Myocyte (in vitro differentiated cells): Measurements from ENCODE around the gene GAK. TPM values are rescaled to one million over a fixed set of nuclear protein-coding genes. Genes with fewer than 3 reads are reported as not detected.
"Not testable (repeated sequence)": the region's sequence is repeated elsewhere in the genome, so short reads cannot be mapped to it uniquely, and the experiment has no call there.

ENCODE experiments used
- DNase-seq: peaks from one replicate; pipeline ENCODE4 v3.0.0-alpha.2; 2012; ENCODE audit warnings: low read depth
- total RNA-seq: library from RNA; depleted of rRNA; stranded (reverse); fragments of >200 nt; gene quantifications from 2 replicates; pipeline ENCODE4 v1.2.3, GENCODE V29; 2014

Gene GAK
- total RNA-seq, 1 donor from 2014 or later: 46.1 TPM

GRCh38 chr4:953574-953915, 21.4 kb upstream of the GAK start:
- no peak for DNase-seq

DNA sequence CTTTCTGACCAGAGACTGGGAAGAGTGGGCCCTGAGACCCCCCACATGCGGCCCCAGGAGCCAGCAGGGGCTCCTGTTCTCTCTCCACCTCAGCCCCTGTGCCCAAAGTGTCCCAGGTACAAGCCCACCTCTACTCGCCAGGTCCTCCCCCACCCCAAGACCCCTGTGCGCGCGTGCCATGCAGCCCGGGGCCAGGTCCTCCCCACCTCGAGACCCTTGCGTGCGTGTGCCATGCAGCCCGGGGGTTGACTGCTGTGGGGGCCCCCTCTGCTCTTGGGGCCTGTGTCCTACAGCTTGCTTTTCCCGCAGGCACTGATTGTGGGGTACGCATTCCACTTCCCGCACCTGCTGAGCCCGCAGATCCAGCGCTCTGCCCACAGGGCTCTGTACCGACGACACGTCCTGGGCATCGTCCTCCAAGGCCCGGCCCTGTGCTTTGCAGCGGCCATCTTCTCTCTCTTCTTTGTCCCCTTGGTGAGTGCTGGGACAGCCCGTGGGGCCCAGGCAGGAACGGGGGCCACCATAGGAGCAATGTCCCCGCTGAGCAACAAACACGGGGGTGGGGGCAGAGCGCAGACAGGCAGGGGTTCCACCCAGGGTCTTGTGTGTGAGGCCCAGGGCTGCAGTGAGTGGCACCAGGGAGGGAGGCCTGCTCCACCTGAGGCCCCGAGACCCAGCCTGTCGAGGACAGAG, 20.9 kb upstream of the GAK start:
- no peak for DNase-seq

- DNase-seq: no peak
Observed at GRCh38 chr4:951594-952468, 19.7 kb upstream of the GAK start.

DNA sequence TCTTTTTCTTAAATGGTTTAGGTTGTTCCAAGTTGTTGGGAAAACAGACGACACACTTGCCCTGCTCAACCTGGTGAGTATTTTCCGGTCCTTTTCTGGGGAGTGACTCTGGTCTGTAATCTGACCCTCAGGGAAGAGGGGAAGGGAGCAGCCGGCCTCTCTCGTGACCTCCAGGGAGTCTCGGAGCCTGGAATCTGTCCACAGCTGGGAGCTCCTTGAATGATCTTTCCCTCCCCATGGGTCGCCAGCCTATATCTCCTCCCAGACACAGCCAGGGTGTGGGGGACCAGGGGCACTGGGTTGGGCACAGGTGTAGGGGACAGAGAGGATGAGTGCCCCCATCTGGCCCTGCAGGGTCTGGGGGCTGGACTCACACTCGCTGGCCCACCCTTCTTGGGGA, 19.1 kb upstream of the GAK start:
- DNase-seq: no peak

- no peak for DNase-seq
Observed at GRCh38 chr4:950136-951020, 18.3 kb upstream of the GAK start.

DNA sequence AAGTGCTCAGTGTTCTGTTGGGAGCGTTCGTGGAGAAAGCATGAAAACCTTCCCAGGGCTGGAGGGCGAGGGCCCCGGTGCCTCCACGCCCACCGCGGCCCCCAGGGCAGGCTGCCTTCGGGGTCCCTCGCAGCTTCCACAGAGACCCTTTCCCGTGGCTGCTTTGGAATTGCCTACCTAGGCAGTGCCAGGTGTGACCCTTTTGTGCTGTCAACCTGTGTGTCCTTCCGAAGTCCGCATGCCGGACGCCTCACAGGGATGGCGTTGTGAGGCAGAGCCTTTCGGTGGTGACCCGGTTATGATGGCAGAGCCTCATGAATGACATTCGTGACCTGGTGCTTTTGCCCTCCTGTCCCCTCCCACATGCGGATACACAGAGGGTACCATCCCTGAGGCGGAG, 17.5 kb upstream of the GAK start:
- no peak for DNase-seq

- no peak for DNase-seq
Observed at GRCh38 chr4:948936-949300, 16.8 kb upstream of the GAK start.

GRCh38 chr4:948101-948935, 16.2 kb upstream of the GAK start:
- DNase-seq: no peak

DNA sequence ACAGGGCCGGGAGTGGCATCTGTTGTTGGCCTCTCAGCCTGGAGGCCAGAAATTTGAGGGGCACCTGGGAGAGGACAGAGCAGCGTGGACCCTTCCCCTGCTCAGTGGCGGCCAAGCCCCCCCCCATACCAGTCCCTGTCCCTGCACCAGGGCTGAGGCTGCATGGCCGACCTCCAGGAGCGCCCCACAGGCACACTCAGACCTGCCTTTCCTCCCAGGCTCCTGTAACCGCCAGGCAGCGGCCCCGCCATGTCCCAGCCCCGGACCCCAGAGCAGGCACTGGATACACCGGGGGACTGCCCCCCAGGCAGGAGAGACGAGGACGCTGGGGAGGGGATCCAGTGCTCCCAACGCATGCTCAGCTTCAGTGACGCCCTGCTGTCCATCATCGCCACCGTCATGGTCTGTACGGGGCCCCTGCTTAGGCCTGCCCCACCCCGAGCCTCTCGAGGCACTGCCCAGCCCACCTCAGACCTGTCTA, 15.4 kb upstream of the GAK start:
- no peak for DNase-seq

DNA sequence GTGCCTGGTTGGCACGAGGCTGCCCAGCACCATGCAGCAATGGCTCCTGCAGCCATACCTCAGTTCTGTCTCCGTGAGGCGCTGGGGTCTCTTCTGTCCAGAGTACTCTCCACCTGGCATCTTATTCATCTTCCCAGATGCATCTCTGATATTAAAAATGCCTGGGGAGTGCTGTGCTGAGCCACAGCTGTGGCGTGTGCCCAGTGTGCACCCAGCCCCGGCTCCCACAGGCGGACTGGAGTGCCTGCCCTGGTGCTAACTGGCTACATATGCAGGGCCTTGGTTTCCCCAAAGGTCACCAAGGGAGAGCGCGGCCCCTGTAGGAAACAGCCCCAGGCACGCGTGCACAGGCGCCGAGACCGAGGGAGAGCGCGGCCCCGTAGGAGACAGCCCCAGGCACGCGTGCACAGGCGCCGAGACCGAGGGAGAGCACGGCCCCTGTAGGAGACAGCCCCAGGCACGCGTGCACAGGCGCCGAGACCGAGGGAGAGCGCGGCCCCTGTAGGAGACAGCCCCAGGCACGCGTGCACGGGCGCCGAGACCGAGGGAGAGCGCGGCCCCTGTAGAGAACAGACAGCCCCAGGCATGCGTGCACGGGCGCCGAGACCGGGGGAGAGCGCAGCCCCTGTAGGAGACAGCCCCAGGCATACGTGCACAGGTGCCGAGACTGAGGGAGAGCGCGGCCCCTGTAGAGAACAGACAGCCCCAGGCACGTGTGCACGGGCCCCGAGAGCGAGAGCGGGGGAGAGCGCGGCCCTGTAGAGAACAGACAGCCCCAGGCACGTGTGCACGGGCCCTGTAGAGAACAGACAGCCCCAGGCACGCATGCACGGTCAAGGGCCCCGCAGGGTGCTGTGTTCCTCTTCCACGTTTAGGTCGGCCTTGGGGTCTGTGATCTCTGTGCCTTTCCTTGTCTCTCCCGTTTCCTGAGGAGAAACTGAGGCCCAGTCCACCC, 14.7 kb upstream of the GAK start:
- DNase-seq: no peak

- DNase-seq: no peak
Observed at GRCh38 chr4:946103-946450, 14.0 kb upstream of the GAK start.

- DNase-seq: no peak
Observed at GRCh38 chr4:945274-946102, 13.4 kb upstream of the GAK start.

DNA sequence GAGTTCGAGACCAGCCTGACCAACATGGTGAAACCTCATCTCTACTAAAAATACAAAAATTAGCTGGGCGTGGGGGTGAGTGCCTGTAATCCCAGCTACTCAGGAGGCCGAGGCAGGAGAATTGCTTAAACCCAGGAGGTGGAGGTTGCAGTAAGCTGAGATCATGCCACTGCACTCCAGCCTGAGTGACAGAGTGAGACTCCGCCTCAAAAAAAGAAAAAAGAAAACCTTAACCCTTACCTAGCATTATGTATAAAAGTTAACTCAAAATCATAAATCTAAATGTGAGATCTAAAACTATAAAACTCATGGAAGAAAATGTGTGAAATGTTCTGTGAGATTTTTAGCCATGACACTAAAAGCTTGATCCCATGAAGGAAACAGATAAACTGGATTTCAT, 7.4 kb upstream of the GAK start:
- not testable (repeated sequence) for DNase-seq

- no peak for DNase-seq
Observed at GRCh38 chr4:932713-933070, 576 bp upstream of the GAK start.

DNA sequence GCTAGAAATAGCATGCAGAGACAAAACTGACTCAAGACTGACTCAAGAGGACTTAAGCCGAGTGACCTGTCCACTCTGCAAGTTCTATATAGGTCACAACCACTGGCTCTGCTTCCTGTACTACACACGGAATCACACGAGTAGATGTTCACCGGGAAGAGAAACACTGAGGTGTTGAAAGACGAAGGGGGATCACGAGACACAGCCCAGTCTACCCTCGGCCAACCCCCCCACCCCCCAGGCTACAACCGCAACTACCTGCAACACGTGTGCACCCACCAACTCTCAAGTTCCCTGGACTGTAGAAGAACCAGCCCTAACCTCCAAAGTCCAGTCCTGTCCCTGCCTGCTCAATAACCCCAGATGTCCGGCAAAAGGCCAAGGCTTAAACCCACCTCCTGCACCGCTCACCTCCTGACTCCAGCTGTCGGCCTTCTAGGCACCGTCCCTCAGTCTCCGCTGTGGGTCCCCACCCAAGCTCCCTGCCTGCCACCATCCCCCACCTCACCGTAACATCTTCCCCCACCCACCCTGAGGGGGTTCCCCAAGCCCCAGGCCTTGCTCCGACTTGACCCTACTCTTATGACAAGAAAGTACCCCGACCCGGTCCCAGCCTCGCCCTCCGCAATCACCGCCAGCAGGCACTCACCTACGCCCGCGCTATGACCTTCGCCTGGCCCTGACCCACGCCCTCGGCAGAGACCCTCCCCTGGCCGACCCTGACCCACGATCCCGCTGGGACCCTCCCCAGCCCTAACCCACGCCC, 739 bp downstream of the GAK start:
- no peak for DNase-seq

DNA sequence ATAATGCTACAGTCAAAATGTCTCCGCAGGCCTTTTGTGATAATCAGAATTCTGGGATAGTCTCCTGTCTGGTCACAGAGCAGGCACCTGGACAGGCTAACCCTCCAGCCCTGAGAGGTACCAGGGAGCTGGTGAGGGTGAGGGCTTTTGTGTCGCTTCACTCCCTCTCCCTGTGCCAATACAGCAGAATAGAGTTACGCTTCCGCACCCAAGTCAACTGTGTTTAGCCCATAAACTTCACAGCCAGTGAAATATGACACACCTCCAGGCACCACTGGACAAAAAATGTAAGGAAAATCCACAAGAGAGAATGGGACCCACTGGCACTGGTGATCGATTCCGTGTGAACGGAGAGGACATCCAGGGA, 1.3 kb downstream of the GAK start:
- DNase-seq: no peak

GRCh38 chr4:930028-930551, 2.0 kb downstream of the GAK start:
- no peak for DNase-seq
